ENCODE results near the gene GSTP1.

DNA sequence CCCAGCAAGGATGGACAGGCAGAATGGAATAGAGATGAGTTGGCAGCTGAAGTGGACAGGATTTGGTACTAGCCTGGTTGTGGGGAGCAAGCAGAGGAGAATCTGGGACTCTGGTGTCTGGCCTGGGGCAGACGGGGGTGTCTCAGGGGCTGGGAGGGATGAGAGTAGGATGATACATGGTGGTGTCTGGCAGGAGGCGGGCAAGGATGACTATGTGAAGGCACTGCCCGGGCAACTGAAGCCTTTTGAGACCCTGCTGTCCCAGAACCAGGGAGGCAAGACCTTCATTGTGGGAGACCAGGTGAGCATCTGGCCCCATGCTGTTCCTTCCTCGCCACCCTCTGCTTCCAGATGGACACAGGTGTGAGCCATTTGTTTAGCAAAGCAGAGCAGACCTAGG, 2.3 kb downstream of the GSTP1 start:
- TF ChIP-seq CTCF (IDR thresholded peaks at IDR 0.05) (no peak), POLR2AphosphoS5 (IDR thresholded peaks at IDR 0.05) (no peak)
